ENCODE results near the gene RNPS1. TPM values are rescaled to one million over a fixed set of nuclear protein-coding genes. Genes with fewer than 3 reads are reported as not detected.

Gene RNPS1
- total and polyA plus RNA-seq, 9 of the 15 experiments (the other 6 are each of a cell fraction or from before 2014, with no cell fraction given): 44.9 to 338 (median 202) TPM

DNA sequence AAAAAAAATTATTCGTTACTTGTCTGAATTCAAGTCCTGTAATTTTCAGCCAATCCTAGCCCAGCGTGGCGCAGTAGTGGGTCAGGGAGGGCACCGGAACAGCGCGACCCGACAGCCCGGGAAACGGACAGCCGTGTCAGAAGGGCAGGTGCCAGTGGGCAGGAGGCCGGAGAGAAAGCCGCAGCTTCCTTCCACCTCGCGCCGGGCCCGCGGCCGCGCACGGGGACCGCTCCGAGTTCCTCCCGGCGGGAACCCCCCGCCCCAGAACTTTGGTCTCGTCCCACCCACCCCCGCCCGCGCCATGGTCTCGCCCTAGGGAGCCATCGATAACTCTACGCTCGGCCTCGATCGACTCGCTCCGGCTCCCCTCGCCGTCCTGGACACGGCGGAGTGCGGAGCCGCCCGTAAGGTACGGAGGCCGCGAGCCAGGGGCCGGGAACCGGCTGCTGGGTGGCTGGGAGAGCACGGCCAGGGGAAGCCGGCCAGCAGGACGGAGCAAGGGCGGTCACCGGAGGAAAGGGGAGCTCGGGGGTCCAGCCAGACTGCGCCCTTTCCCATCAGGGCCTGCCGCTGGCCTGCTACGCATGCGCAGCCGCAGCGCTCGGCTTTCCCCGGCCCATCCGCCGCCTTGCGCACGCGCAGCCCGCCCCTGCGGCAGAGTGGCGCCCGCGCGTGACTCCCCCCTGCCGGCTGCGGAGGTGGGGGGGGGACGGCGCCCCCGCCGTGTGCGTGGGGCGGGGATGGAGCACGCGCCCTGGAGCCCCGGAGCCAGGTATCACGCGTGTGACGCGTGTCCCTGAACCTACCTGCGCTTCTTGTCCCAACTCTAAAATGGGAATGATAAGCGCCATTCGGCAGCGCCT lies 62.6 kb downstream of the RNPS1 start, which contains the start of gene MLST8 (continued):
- TF ChIP-seq, protein P1, sequence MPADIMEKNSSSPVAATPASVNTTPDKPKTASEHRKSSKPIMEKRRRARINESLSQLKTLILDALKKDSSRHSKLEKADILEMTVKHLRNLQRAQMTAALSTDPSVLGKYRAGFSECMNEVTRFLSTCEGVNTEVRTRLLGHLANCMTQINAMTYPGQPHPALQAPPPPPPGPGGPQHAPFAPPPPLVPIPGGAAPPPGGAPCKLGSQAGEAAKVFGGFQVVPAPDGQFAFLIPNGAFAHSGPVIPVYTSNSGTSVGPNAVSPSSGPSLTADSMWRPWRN (IDR thresholded peaks at IDR 0.05; ENCODE audit: low read depth): peak; percentile 83
- peak; percentile 65; the same call in 1 of the 2 replicates for TF ChIP-seq MITF (IDR thresholded peaks at IDR 0.05)
- no peak for TF ChIP-seq RFX5 (IDR thresholded peaks at IDR 0.05; ENCODE audit: low read depth, low read length)
- no peak for TF ChIP-seq TAF15 (IDR thresholded peaks at IDR 0.05; ENCODE audit: low read depth, low read length)
- no peak for TF ChIP-seq CBFA2T2 (conservative IDR thresholded peaks at IDR 0.05)
- no peak for TF ChIP-seq PHB (CRISPR knock-in tag; IDR thresholded peaks at IDR 0.05)
- no peak for TF ChIP-seq ZNF586 (CRISPR knock-in tag; conservative IDR thresholded peaks at IDR 0.05)
- TF ChIP-seq MTA3 (IDR thresholded peaks at IDR 0.05; ENCODE audit: borderline replicate concordance): peak; percentile 86
- TF ChIP-seq ILF3 (IDR thresholded peaks at IDR 0.05; ENCODE audit: borderline replicate concordance): no peak
- TF ChIP-seq, protein P2, sequence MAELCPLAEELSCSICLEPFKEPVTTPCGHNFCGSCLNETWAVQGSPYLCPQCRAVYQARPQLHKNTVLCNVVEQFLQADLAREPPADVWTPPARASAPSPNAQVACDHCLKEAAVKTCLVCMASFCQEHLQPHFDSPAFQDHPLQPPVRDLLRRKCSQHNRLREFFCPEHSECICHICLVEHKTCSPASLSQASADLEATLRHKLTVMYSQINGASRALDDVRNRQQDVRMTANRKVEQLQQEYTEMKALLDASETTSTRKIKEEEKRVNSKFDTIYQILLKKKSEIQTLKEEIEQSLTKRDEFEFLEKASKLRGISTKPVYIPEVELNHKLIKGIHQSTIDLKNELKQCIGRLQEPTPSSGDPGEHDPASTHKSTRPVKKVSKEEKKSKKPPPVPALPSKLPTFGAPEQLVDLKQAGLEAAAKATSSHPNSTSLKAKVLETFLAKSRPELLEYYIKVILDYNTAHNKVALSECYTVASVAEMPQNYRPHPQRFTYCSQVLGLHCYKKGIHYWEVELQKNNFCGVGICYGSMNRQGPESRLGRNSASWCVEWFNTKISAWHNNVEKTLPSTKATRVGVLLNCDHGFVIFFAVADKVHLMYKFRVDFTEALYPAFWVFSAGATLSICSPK (IDR thresholded peaks at IDR 0.05; ENCODE audit: borderline replicate concordance): no peak
- no peak for TF ChIP-seq ZNF717 (CRISPR knock-in tag; IDR thresholded peaks at IDR 0.05)
- 0 out of 2 replicates have a peak, but pooled peaks have one; percentile 23 for TF ChIP-seq ZNF76 (CRISPR knock-in tag; IDR thresholded peaks at IDR 0.05; ENCODE audit: borderline replicate concordance)
- TF ChIP-seq PRMT5 (CRISPR knock-in tag; IDR thresholded peaks at IDR 0.05): no peak
- no peak for TF ChIP-seq ARHGAP35 (IDR thresholded peaks at IDR 0.05; ENCODE audit: partially characterized antibody)
- TF ChIP-seq MEF2D (tag; conservative IDR thresholded peaks at IDR 0.05; ENCODE audit: low read depth): no peak
- TF ChIP-seq SAP30 (IDR thresholded peaks at IDR 0.05; ENCODE audit: borderline replicate concordance, insufficient read depth, low read depth, low read length, poor library complexity, severe bottlenecking): no peak
- TF ChIP-seq ZNF785 (CRISPR knock-in tag; IDR thresholded peaks at IDR 0.05): no peak
- TF ChIP-seq FUS (optimal IDR thresholded peaks at IDR 0.05; ENCODE audit: low read depth, low read length): no peak
- no peak for TF ChIP-seq ZSCAN32 (CRISPR knock-in tag; IDR thresholded peaks at IDR 0.05)
- TF ChIP-seq ETV5 (CRISPR knock-in tag; IDR thresholded peaks at IDR 0.05; ENCODE audit: low read depth): peak; percentile 36; the same call in 1 of the 2 replicates
- TF ChIP-seq VEZF1 (CRISPR knock-in tag; IDR thresholded peaks at IDR 0.05): peak; percentile 100
- no peak for TF ChIP-seq CHCHD3 (CRISPR knock-in tag; IDR thresholded peaks at IDR 0.05)
- TF ChIP-seq SIRT6 (IDR thresholded peaks at IDR 0.05; ENCODE audit: low read depth, low read length): no peak
- TF ChIP-seq RBFOX2 (IDR thresholded peaks at IDR 0.05; ENCODE audit: low read depth, low read length): peak; percentile 85

Data from K562 (cell line).